Loucy (cell line): Measurements from ENCODE around the gene SCN3B.

ENCODE experiments used
- H2AFZ ChIP-seq: fragments of 200-600 bp; sonication (generic); 2 replicates; pipeline ENCODE4 v1.6.0; 2016; ENCODE audit warnings: antibody characterized with exemption, mild to moderate bottlenecking, low read length, moderate library complexity
- H3F3A ChIP-seq: fragments of 200-600 bp; 2 replicates; pipeline ENCODE4 v1.6.0; 2016; ENCODE audit warnings: antibody characterized with exemption, low read depth, mild to moderate bottlenecking
- H3K27me3 ChIP-seq: fragments of 200-600 bp; sonication (generic); 2 replicates; pipeline ENCODE4 v1.6.1; 2014; ENCODE audit warnings: low read length, mild to moderate bottlenecking; ENCODE audit not compliant: insufficient read depth, poor library complexity, severe bottlenecking
- H3K36me3 ChIP-seq: fragments of 200-600 bp; sonication (generic); 2 replicates; pipeline ENCODE4 v1.6.1; 2016; ENCODE audit warnings: low read length; ENCODE audit not compliant: insufficient read depth
- H3K4me1 ChIP-seq: fragments of 200-600 bp; sonication (generic); 2 replicates; pipeline ENCODE4 v1.5.1; 2014; ENCODE audit warnings: low read length, mild to moderate bottlenecking; ENCODE audit not compliant: insufficient read depth, poor library complexity, severe bottlenecking
- H3K4me2 ChIP-seq: fragments of 200-600 bp; sonication (generic); 2 replicates; pipeline ENCODE4 v1.6.0; 2014; ENCODE audit warnings: antibody characterized with exemption, low read length, low read depth, mild to moderate bottlenecking; ENCODE audit not compliant: poor library complexity, severe bottlenecking
- H3K4me3 ChIP-seq: fragments of 200-600 bp; sonication (generic); 2 replicates; pipeline ENCODE4 v1.5.1; 2014; ENCODE audit warnings: low read length, mild to moderate bottlenecking, mixed read lengths; ENCODE audit not compliant: poor library complexity, severe bottlenecking
- H3K79me2 ChIP-seq: fragments of 200-600 bp; sonication (generic); 2 replicates; pipeline ENCODE4 v1.6.1; 2014; ENCODE audit warnings: low read length; ENCODE audit not compliant: insufficient read depth
- H3K9ac ChIP-seq: fragments of 200-600 bp; sonication (generic); 2 replicates; pipeline ENCODE4 v1.6.0; 2014; ENCODE audit warnings: mild to moderate bottlenecking, low read depth, low read length, moderate library complexity; ENCODE audit not compliant: poor library complexity, severe bottlenecking
- H3K9me2 ChIP-seq: fragments of 200-600 bp; sonication (generic); replicated peaks from 2 replicates; pipeline ENCODE4 v1.6.1; 2016; ENCODE audit warnings: low read depth, low read length, mixed read lengths
- H3K9me3 ChIP-seq: fragments of 200-600 bp; sonication (generic); 2 replicates; pipeline ENCODE4 v1.6.1; 2014; ENCODE audit warnings: mild to moderate bottlenecking, antibody characterized with exemption, low read length, low read depth; ENCODE audit not compliant: insufficient read depth
- H4K20me1 ChIP-seq: fragments of 200-600 bp; sonication (generic); 2 replicates; pipeline ENCODE4 v1.6.0; 2014; ENCODE audit warnings: antibody characterized with exemption, low read length, mild to moderate bottlenecking; ENCODE audit not compliant: insufficient read depth, poor library complexity, severe bottlenecking
- CTCF ChIP-seq: fragments of 200-600 bp; sonication (generic); conservative IDR thresholded peaks from 2 replicates; pipeline ENCODE4 v1.5.1; 2014; ENCODE audit warnings: mild to moderate bottlenecking, antibody characterized with exemption, low read length
- EZH2phosphoT487 ChIP-seq: fragments of 200-600 bp; IDR thresholded peaks from 2 replicates; pipeline ENCODE4 v1.6.1; 2018; ENCODE audit warnings: antibody characterized with exemption, mild to moderate bottlenecking, moderate library complexity, borderline replicate concordance

The SCN3B gene

GRCh38 chr11:123585706-123586105 is 68.7 kb downstream of the SCN3B start:
- Histone ChIP-seq H3K4me3 (no peak overlapping the region), H3K36me3 (peaks cover 26% of the 10 kb centered on the region; the same call in 1 of the 2 replicates), H3K4me1 (no peaks in the 10 kb centered on the region), H3K9ac (no peak overlapping the region), H3K4me2 (no peak overlapping the region), H2AFZ (no peak overlapping the region), H3K79me2 (no peaks in the 10 kb centered on the region), H3K27me3 (no peaks in the 10 kb centered on the region), H3K9me3 (no peaks in the 10 kb centered on the region), H3K9me2 (no peaks in the 10 kb centered on the region), H3F3A (no peaks in the 10 kb centered on the region), H4K20me1 (no peaks in the 10 kb centered on the region)
- TF ChIP-seq CTCF (no peak), EZH2phosphoT487 (no peak)

GRCh38 chr11:123585206-123585605 is 69.2 kb downstream of the SCN3B start:
- no peaks in the 10 kb centered on the region for H3K79me2 ChIP-seq
- no peak overlapping the region for H3K4me2 ChIP-seq
- H3K9me2 ChIP-seq, result no peaks in the 10 kb centered on the region
- no peak overlapping the region for H2AFZ ChIP-seq
- H3F3A ChIP-seq, result no peaks in the 10 kb centered on the region
- no peaks in the 10 kb centered on the region for H3K27me3 ChIP-seq
- TF ChIP-seq CTCF (no peak), EZH2phosphoT487 (no peak)
- H3K4me1 ChIP-seq, result no peaks in the 10 kb centered on the region
- H3K9ac ChIP-seq, result no peak overlapping the region
- H4K20me1 ChIP-seq, result no peaks in the 10 kb centered on the region
- peaks cover 28% of the 10 kb centered on the region; the same call in 1 of the 2 replicates for H3K36me3 ChIP-seq
- no peak overlapping the region for H3K4me3 ChIP-seq
- H3K9me3 ChIP-seq, result no peaks in the 10 kb centered on the region

- no peaks in the 10 kb centered on the region for H4K20me1 ChIP-seq
- no peaks in the 10 kb centered on the region for H3K4me1 ChIP-seq
- H3K27me3 ChIP-seq, result no peaks in the 10 kb centered on the region
- no peaks in the 10 kb centered on the region for H3K9me2 ChIP-seq
- H3K9ac ChIP-seq, result no peak overlapping the region
- H3K4me3 ChIP-seq, result no peak overlapping the region
- no peak overlapping the region for H2AFZ ChIP-seq
- H3K36me3 ChIP-seq, result peaks cover 33% of the 10 kb centered on the region; the same call in 1 of the 2 replicates
- no peak for TF ChIP-seq CTCF
- TF ChIP-seq EZH2phosphoT487, result no peak
- no peak overlapping the region for H3K4me2 ChIP-seq
- no peaks in the 10 kb centered on the region for H3F3A ChIP-seq
- no peaks in the 10 kb centered on the region for H3K9me3 ChIP-seq
- H3K79me2 ChIP-seq, result no peaks in the 10 kb centered on the region
Observed at GRCh38 chr11:123584737-123585136, 69.7 kb downstream of the SCN3B start.
